HEK293 (cell line): ENCODE measurements around the gene SLC29A1.

Experiments used
- BCL11B ChIP-seq: fragments of 450-650 bp; formaldehyde crosslinking; IDR thresholded peaks from 2 replicates; pipeline ENCODE4 v1.5.1; 2016; ENCODE audit warnings: low read depth, missing biosample characterization, missing genetic modification characterization
- HIC1 ChIP-seq: fragments of 450-650 bp; formaldehyde crosslinking; IDR thresholded peaks from 2 replicates; pipeline ENCODE4 v1.5.1; 2016; ENCODE audit warnings: missing biosample characterization, missing genetic modification characterization
- INSM2 ChIP-seq: fragments of 450-650 bp; formaldehyde crosslinking; IDR thresholded peaks from 2 replicates; pipeline ENCODE4 v1.5.1; 2016; ENCODE audit warnings: missing biosample characterization, missing genetic modification characterization
- KLF7 ChIP-seq: fragments of 450-650 bp; formaldehyde crosslinking; IDR thresholded peaks from 2 replicates; pipeline ENCODE4 v1.5.1; 2016; ENCODE audit warnings: missing biosample characterization, missing genetic modification characterization, borderline replicate concordance
- REPIN1 ChIP-seq: fragments of 450-650 bp; formaldehyde crosslinking; IDR thresholded peaks from 2 replicates; pipeline ENCODE4 v1.5.1; 2017; ENCODE audit warnings: missing biosample characterization, missing genetic modification characterization, low read depth
- ZEB2 ChIP-seq: fragments of 450-650 bp; formaldehyde crosslinking; IDR thresholded peaks from 2 replicates; pipeline ENCODE4 v1.5.1; 2016; ENCODE audit warnings: missing biosample characterization, missing genetic modification characterization
- ZNF121 ChIP-seq: fragments of 450-650 bp; formaldehyde crosslinking; IDR thresholded peaks from 2 replicates; pipeline ENCODE4 v1.5.1; 2016; ENCODE audit warnings: missing biosample characterization, missing genetic modification characterization
- ZNF132 ChIP-seq: fragments of 450-650 bp; formaldehyde crosslinking; IDR thresholded peaks from 2 replicates; pipeline ENCODE4 v1.5.1; 2017; ENCODE audit warnings: missing biosample characterization, missing genetic modification characterization, borderline replicate concordance
- ZNF16 ChIP-seq: fragments of 450-650 bp; formaldehyde crosslinking; IDR thresholded peaks from 2 replicates; pipeline ENCODE4 v1.5.1; 2016; ENCODE audit warnings: low read depth, missing biosample characterization, missing genetic modification characterization
- ZNF24 ChIP-seq: fragments of 450-650 bp; formaldehyde crosslinking; IDR thresholded peaks from 2 replicates; pipeline ENCODE4 v1.5.1; 2016; ENCODE audit warnings: missing biosample characterization, missing genetic modification characterization
- ZNF274 ChIP-seq, 2 experiments: fragments of 200-500 bp in 1 of 2; fragments of 450-650 bp in 1 of 2; sonication (Bioruptor generic) in 1 of 2; formaldehyde crosslinking in 1 of 2; IDR thresholded peaks; 2 replicates each; pipeline versions ENCODE4 v1.5.1 to v1.6.1; 2014 to 2016; ENCODE audit warnings: borderline replicate concordance in 1 of 2, inconsistent platforms in 1 of 2, low read length in 1 of 2, missing biosample characterization in 1 of 2, missing genetic modification characterization in 1 of 2
- ZNF311 ChIP-seq: fragments of 450-650 bp; formaldehyde crosslinking; IDR thresholded peaks from 2 replicates; pipeline ENCODE4 v1.5.1; 2017; ENCODE audit warnings: missing biosample characterization, missing genetic modification characterization, borderline replicate concordance
- ZNF335 ChIP-seq: fragments of 450-650 bp; formaldehyde crosslinking; conservative IDR thresholded peaks from 2 replicates; pipeline ENCODE4 v1.5.1; 2016; ENCODE audit warnings: missing biosample characterization, missing genetic modification characterization
- ZNF391 ChIP-seq: fragments of 450-650 bp; formaldehyde crosslinking; IDR thresholded peaks from 2 replicates; pipeline ENCODE4 v1.5.1; 2016; ENCODE audit warnings: low read depth, missing biosample characterization, missing genetic modification characterization, borderline replicate concordance
- ZNF394 ChIP-seq: fragments of 450-650 bp; formaldehyde crosslinking; IDR thresholded peaks from 2 replicates; pipeline ENCODE4 v1.5.1; 2016; ENCODE audit warnings: missing biosample characterization, missing genetic modification characterization, mild to moderate bottlenecking, moderate library complexity, borderline replicate concordance
- ZNF473 ChIP-seq: fragments of 450-650 bp; formaldehyde crosslinking; IDR thresholded peaks from 2 replicates; pipeline ENCODE4 v1.5.1; 2017; ENCODE audit warnings: missing biosample characterization, missing genetic modification characterization
- ZNF518A ChIP-seq: fragments of 450-650 bp; formaldehyde crosslinking; conservative IDR thresholded peaks from 2 replicates; pipeline ENCODE4 v1.5.1; 2016; ENCODE audit warnings: low read depth, missing biosample characterization, missing genetic modification characterization
- ZNF529 ChIP-seq: fragments of 450-650 bp; formaldehyde crosslinking; IDR thresholded peaks from 2 replicates; pipeline ENCODE4 v1.5.1; 2017; ENCODE audit warnings: missing genetic modification characterization, missing biosample characterization; ENCODE audit not compliant: insufficient replicate concordance
- ZNF621 ChIP-seq: fragments of 450-650 bp; formaldehyde crosslinking; IDR thresholded peaks from 2 replicates; pipeline ENCODE4 v1.5.1; 2017; ENCODE audit warnings: missing biosample characterization, missing genetic modification characterization
- ZNF76 ChIP-seq: fragments of 450-650 bp; formaldehyde crosslinking; IDR thresholded peaks from 2 replicates; pipeline ENCODE4; 2016; ENCODE audit warnings: low read depth, missing biosample characterization, missing genetic modification characterization, borderline replicate concordance
- ZNF792 ChIP-seq: fragments of 450-650 bp; formaldehyde crosslinking; IDR thresholded peaks from 2 replicates; pipeline ENCODE4 v1.5.1; 2016; ENCODE audit warnings: missing biosample characterization, missing genetic modification characterization
- TF ChIP-seq, protein P1 (sequence below): fragments of 450-650 bp; formaldehyde crosslinking; IDR thresholded peaks from 2 replicates; pipeline ENCODE4 v1.5.1; 2017; ENCODE audit warnings: missing biosample characterization, missing genetic modification characterization

SLC29A1 gene

GRCh38 chr6:44223319-44224028, at the start of gene SLC29A1 (continued):
- TF ChIP-seq ZNF518A (tag by site-specific recombination): no peak
- TF ChIP-seq ZNF394 (tag by site-specific recombination): no peak
- 0 out of 2 replicates have a peak, but pooled peaks have one; percentile 11 for TF ChIP-seq ZEB2
- no peak for TF ChIP-seq REPIN1 (tag by site-specific recombination)
- peak; percentile 40; the same call in 1 of the 2 replicates for TF ChIP-seq HIC1 (tag by site-specific recombination)
- TF ChIP-seq ZNF121 (tag by site-specific recombination): no peak
- no peak for TF ChIP-seq ZNF529
- TF ChIP-seq ZNF24: no peak
- no peak for TF ChIP-seq ZNF16
- no peak; the same call in 1 of the 2 replicates for TF ChIP-seq ZNF76 (tag by site-specific recombination)
- no peak for TF ChIP-seq ZNF792 (tag by site-specific recombination)
- TF ChIP-seq ZNF274 (IDR thresholded peaks at IDR 0.05; ENCODE audit: low read length): no peak
- no peak for TF ChIP-seq ZNF274 (tag by site-specific recombination; IDR thresholded peaks at IDR 0.05; ENCODE audit: borderline replicate concordance)
- TF ChIP-seq ZNF132 (tag by site-specific recombination): no peak
- TF ChIP-seq ZNF391 (tag by site-specific recombination): no peak
- no peak for TF ChIP-seq ZNF621 (tag by site-specific recombination)
- no peak for TF ChIP-seq ZNF473 (tag by site-specific recombination)
- TF ChIP-seq, protein P1, sequence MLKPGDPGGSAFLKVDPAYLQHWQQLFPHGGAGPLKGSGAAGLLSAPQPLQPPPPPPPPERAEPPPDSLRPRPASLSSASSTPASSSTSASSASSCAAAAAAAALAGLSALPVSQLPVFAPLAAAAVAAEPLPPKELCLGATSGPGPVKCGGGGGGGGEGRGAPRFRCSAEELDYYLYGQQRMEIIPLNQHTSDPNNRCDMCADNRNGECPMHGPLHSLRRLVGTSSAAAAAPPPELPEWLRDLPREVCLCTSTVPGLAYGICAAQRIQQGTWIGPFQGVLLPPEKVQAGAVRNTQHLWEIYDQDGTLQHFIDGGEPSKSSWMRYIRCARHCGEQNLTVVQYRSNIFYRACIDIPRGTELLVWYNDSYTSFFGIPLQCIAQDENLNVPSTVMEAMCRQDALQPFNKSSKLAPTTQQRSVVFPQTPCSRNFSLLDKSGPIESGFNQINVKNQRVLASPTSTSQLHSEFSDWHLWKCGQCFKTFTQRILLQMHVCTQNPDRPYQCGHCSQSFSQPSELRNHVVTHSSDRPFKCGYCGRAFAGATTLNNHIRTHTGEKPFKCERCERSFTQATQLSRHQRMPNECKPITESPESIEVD: no peak
- no peak for TF ChIP-seq INSM2 (tag by site-specific recombination)
- no peak for TF ChIP-seq ZNF311 (tag by site-specific recombination)
- TF ChIP-seq KLF7 (tag by site-specific recombination): no peak
- 0 out of 2 replicates have a peak, but pooled peaks have one; percentile 32 for TF ChIP-seq BCL11B
- TF ChIP-seq ZNF335: no peak; the same call in none of the 2 replicates
